ENCODE data around the gene TBC1D1.

DNA sequence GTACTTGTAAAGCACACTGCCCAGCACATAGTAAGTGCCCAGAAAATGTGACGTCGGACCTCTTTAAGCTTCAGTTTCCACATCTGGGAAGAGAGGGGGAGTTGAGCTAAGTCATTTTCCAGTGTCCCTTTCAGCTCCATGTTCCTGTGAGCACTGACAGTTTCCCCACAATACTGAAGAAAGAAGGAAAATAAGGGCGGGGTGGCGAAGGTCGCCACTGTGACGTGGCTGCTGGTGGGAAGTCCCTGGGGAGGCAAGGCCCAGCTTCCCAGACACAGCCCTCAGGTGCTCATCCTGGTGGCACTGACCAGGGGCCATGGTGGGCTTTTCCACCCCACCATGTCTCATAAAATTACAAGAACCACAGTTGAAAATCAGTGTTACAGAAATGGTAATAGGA is 191.1 kb downstream of the TBC1D1 start:
- no peak for TF ChIP-seq POLR2AphosphoS5 (IDR thresholded peaks at IDR 0.05)
- TF ChIP-seq, protein P1, sequence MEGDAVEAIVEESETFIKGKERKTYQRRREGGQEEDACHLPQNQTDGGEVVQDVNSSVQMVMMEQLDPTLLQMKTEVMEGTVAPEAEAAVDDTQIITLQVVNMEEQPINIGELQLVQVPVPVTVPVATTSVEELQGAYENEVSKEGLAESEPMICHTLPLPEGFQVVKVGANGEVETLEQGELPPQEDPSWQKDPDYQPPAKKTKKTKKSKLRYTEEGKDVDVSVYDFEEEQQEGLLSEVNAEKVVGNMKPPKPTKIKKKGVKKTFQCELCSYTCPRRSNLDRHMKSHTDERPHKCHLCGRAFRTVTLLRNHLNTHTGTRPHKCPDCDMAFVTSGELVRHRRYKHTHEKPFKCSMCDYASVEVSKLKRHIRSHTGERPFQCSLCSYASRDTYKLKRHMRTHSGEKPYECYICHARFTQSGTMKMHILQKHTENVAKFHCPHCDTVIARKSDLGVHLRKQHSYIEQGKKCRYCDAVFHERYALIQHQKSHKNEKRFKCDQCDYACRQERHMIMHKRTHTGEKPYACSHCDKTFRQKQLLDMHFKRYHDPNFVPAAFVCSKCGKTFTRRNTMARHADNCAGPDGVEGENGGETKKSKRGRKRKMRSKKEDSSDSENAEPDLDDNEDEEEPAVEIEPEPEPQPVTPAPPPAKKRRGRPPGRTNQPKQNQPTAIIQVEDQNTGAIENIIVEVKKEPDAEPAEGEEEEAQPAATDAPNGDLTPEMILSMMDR (IDR thresholded peaks at IDR 0.05; ENCODE audit: poor library complexity, severe bottlenecking) = no peak
- TF ChIP-seq RAD21 (conservative IDR thresholded peaks at IDR 0.05) = no peak
- no peak for TF ChIP-seq EP300 (conservative IDR thresholded peaks at IDR 0.05; ENCODE audit: poor library complexity, severe bottlenecking)
- TF ChIP-seq SMC3 (conservative IDR thresholded peaks at IDR 0.05; ENCODE audit: poor library complexity) = no peak
- TF ChIP-seq REST (IDR thresholded peaks at IDR 0.05; ENCODE audit: borderline replicate concordance) = no peak

Measured in neural cell (in vitro differentiated cells).